AG10803 (cell line): ENCODE data around the gene MAML3.

ENCODE experiments used
- DNase-seq: peaks from one replicate; pipeline ENCODE4 v3.0.0; 2010; ENCODE audit warnings: low read depth
- H3K4me3 ChIP-seq: 2 replicates; pipeline ENCODE4 v1.5.1; 2011; ENCODE audit warnings: mild to moderate bottlenecking, low read length, control low read depth
- CTCF ChIP-seq: conservative IDR thresholded peaks from 2 replicates; pipeline ENCODE4 v1.5.1; 2011; ENCODE audit warnings: mild to moderate bottlenecking, low read length, control low read depth, inconsistent platforms

The MAML3 gene

GRCh38 chr4:140068271-140068670, 85.7 kb downstream of the MAML3 start:
- no peak for DNase-seq
- no peak overlapping the region for H3K4me3 ChIP-seq
- no peak for TF ChIP-seq CTCF

GRCh38 chr4:140066031-140066930, 87.7 kb downstream of the MAML3 start:
- DNase-seq = no peak
- TF ChIP-seq CTCF = no peak

GRCh38 chr4:140065393-140065792, 88.6 kb downstream of the MAML3 start:
- no peak for TF ChIP-seq CTCF
- no peak overlapping the region for H3K4me3 ChIP-seq
- DNase-seq = no peak

More at GRCh38 chr4:140066031-140066930, 87.7 kb downstream of the MAML3 start:
- H3K4me3 ChIP-seq = no peak overlapping the region

- no peak overlapping the region for H3K4me3 ChIP-seq
- TF ChIP-seq CTCF = no peak
- no peak for DNase-seq
Measured at GRCh38 chr4:140061659-140062289, 92.2 kb downstream of the MAML3 start.

GRCh38 chr4:140061194-140061593, 92.8 kb downstream of the MAML3 start:
- no peak overlapping the region for H3K4me3 ChIP-seq
- peak; percentile 25 for DNase-seq
- no peak for TF ChIP-seq CTCF

- no peak for TF ChIP-seq CTCF
- DNase-seq = no peak
- no peak overlapping the region for H3K4me3 ChIP-seq
Measured at GRCh38 chr4:140059159-140059558, 94.8 kb downstream of the MAML3 start.

GRCh38 chr4:140057701-140058100, 96.3 kb downstream of the MAML3 start:
- no peak overlapping the region for H3K4me3 ChIP-seq
- no peak for TF ChIP-seq CTCF
- DNase-seq = no peak
